ENCODE measurements around the gene ALDH1L2.

The ALDH1L2 gene

GRCh38 chr12:105084251-105085250 lies at the start of gene ALDH1L2:
TSS of gene ALDH1L2 (minus strand) at chr12:105084458. CDS start at chr12:105084436, 22 bp downstream.
- FAIRE-seq (no peak), DNase-seq (ENCODE audit: insufficient read length, low spot score) (no peak)
- TF ChIP-seq CTCF (IDR thresholded peaks at IDR 0.05; ENCODE audit: insufficient read depth, missing control alignments): no peak

- DNase-seq (ENCODE audit: insufficient read length, low spot score) (no peak), FAIRE-seq (no peak)
- no peak for TF ChIP-seq CTCF (IDR thresholded peaks at IDR 0.05; ENCODE audit: insufficient read depth, missing control alignments)
Measured at GRCh38 chr12:105120551-105120950, 36.3 kb upstream of the ALDH1L2 start.

DNA sequence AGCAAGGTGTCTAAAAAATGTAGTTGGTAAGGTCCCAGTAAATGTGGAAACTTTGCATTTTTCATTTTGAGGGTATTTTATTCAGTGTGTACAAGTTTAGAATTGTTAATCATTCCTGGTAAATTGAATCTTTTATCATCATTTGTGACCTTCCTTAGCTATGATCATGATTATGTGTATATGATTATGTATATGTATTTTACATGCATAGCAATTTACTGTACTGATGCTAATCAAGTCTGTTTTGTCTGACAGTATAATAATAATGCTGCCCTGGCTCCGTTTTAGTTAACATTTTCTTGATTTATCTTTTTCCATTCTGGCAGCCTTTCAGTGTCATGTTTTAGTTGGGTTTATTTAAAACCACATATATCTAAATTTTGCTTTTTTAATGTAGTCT lies 32.7 kb upstream of the ALDH1L2 start:
- no peak for TF ChIP-seq CTCF (IDR thresholded peaks at IDR 0.05; ENCODE audit: insufficient read depth, missing control alignments)
- FAIRE-seq: no peak

DNA sequence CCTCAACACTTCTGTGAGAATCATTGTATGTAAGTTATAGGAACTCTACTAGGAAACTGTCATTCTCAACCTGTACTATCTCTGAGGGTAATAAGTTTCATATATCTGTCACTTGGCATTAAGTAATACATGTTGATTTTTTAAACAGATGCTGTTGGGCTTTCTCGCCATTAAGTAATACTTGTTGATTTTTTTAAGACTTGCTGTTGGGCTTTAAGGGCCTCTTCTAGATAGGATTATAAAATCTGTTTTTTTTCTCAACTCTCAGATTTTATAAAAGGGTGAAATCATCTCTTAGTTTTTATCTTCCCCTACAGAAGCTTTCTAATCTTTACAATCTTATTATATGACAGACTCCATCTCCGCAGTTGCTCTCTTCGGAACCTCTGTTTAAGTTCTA lies 28.8 kb upstream of the ALDH1L2 start:
- FAIRE-seq: no peak
- no peak for DNase-seq (ENCODE audit: insufficient read length, low spot score)
- no peak for TF ChIP-seq CTCF (IDR thresholded peaks at IDR 0.05; ENCODE audit: insufficient read depth, missing control alignments)

More for the DNA sequence above, 32.7 kb upstream of the ALDH1L2 start:
- DNase-seq (ENCODE audit: insufficient read length, low spot score): no peak

- FAIRE-seq (no peak), DNase-seq (ENCODE audit: insufficient read length, low spot score) (no peak)
- TF ChIP-seq CTCF (IDR thresholded peaks at IDR 0.05; ENCODE audit: insufficient read depth, missing control alignments): no peak
Measured at GRCh38 chr12:105110851-105111250, 26.6 kb upstream of the ALDH1L2 start.

DNA sequence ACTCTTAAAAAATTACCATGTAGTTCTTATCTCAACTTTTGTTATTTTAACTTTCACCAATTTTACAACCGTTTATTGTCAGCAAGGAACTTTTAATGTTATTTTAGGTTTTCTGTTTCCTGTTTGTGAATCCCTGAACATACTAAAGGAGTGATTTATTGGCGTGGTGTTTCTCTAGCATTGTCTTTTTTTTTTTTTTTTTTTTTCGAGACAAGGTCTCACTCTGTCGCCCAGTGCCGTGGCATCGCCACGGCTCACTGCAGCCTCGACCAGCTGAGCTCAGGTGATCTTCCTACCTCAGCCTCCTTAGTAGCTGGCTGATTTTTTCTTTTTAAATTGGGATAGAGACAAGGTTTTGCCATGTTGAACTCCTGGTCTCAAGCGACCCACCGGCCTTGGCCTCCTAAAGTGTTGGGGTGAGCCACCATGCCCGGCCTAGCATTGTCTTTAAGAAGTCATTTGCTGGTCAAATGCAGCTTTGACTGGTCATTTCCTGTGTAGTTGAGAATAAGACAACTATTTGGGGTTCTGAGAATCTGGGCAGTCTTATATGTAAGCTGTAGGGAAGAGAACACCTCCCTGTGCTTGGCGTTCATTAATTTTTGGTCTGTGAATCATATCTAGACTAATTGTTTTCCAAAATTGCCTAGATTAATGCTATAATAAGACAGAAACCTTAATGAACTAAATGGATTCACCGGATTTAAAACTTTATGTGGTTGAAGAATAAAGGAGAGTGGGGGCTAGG lies 25.4 kb upstream of the ALDH1L2 start:
- FAIRE-seq: no peak
- DNase-seq (ENCODE audit: insufficient read length, low spot score): no peak
- TF ChIP-seq CTCF (IDR thresholded peaks at IDR 0.05; ENCODE audit: insufficient read depth, missing control alignments): no peak

Data from D721Med (cell line).